ENCODE results near the gene PLAGL2. TPM values are rescaled to one million over a fixed set of nuclear protein-coding genes. Genes with fewer than 3 reads are reported as not detected.

Gene PLAGL2
- total RNA-seq, 2 experiments from 2014 or later, result 9.8 to 40.3 TPM

DNA sequence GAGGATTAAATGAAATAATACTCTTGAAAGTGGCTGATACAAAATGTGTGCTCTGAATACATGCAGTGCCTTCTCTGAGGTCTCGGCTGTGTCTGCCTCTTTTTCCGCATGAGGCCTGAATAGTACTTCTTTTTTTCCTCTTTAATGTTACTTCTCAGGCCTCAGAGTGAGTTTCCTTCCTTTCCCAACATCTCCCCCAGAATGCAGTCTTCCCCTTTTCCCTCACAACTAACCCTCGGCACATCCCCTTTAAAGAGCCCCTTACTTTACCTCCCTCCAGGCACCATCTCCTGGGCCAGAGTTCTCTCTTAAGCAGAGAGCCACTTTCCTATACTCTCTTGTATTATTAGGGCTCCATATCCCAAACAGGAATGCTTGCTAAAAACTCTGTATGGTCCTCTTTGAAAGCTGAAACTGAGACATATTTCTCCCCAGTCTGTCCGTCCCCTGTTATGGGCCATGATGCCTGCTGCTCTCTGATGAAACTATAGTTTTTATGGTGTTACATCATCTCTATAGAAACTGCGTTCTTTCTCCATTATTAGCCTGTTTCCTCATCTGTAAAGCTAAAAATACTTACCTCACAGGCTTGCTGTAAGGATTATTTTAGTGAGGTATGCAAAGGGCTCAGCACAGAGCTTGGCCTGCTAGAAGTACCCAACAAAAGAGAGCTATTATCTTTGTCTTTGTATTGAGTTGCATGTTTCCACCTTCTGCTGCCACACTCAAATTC lies 2.3 kb downstream of the PLAGL2 start:
- Histone ChIP-seq H2AFZ (ENCODE audit: low read length) (no peak overlapping the region), H3K4me3 (ENCODE audit: low read depth, low read length, poor library complexity, severe bottlenecking) (peak overlapping the region; percentile 93), H3K27ac (ENCODE audit: low read depth, low read length, poor library complexity, severe bottlenecking) (peak overlapping the region; percentile 62), H3K9me3 (ENCODE audit: low read length) (no peaks in the 10 kb centered on the region), H4K20me1 (ENCODE audit: insufficient read depth, low read length) (peaks cover 28% of the 10 kb centered on the region; the same call in 1 of the 2 replicates), H3K4me1 (ENCODE audit: insufficient read depth, low read length, poor library complexity, severe bottlenecking) (peaks cover 41% of the 10 kb centered on the region), H3K79me2 (ENCODE audit: insufficient read depth, low read depth, low read length) (peaks cover 91% of the 10 kb centered on the region), H3K36me3 (ENCODE audit: insufficient read depth, low read length) (peaks cover 62% of the 10 kb centered on the region), H3K9me2 (ENCODE audit: insufficient read depth, low read length) (no peaks in the 10 kb centered on the region), H3K4me2 (ENCODE audit: low read length) (peak overlapping the region; percentile 100)
- TSS peak; percentile 60 for BruUV-seq (replicated peaks)
- POLR2A ChIA-PET, result interaction anchor here (0.6 to 1.7 kb wide), 4 partner anchors 80 to 154 kb away, joined by 4 to 7 read pairs (median 4); no protein-coding TSS in a partner anchor
- peak; percentile 49 for DNase-seq (ENCODE audit: low spot score)
- no peak for TF ChIP-seq CTCF (conservative IDR thresholded peaks at IDR 0.05; ENCODE audit: low read length)
- no peak for TF ChIP-seq EZH2phosphoT487 (IDR thresholded peaks at IDR 0.05; ENCODE audit: borderline replicate concordance, low read depth, low read length)
- intact Hi-C loops (cut with micrococcal nuclease; ENCODE audit: unreplicated experiment), result no loop called here
- CTCF ChIA-PET (ENCODE audit: unreplicated experiment), result no interaction called here

GRCh38 chr20:32204205-32205109 lies 3.1 kb downstream of the PLAGL2 start:
- intact Hi-C loops (cut with micrococcal nuclease; ENCODE audit: unreplicated experiment), result no loop called here
- peaks cover 28% of the 10 kb centered on the region; the same call in 1 of the 2 replicates for H4K20me1 ChIP-seq (ENCODE audit: insufficient read depth, low read length)
- peak overlapping the region; percentile 93 for H3K4me3 ChIP-seq (ENCODE audit: low read depth, low read length, poor library complexity, severe bottlenecking)
- no peak overlapping the region for H2AFZ ChIP-seq (ENCODE audit: low read length)
- ChIA-PET CTCF (ENCODE audit: unreplicated experiment) (no interaction called here), POLR2A (interaction anchor here (0.6 to 1.7 kb wide), 4 partner anchors 81 to 155 kb away, joined by 4 to 7 read pairs (median 4); no protein-coding TSS in a partner anchor)
- H3K36me3 ChIP-seq (ENCODE audit: insufficient read depth, low read length), result peaks cover 63% of the 10 kb centered on the region
- H3K79me2 ChIP-seq (ENCODE audit: insufficient read depth, low read depth, low read length), result peaks cover 94% of the 10 kb centered on the region
- DNase-seq (ENCODE audit: low spot score), result no peak
- no peaks in the 10 kb centered on the region for H3K9me3 ChIP-seq (ENCODE audit: low read length)
- no peaks in the 10 kb centered on the region for H3K9me2 ChIP-seq (ENCODE audit: insufficient read depth, low read length)
- TF ChIP-seq EZH2phosphoT487 (IDR thresholded peaks at IDR 0.05; ENCODE audit: borderline replicate concordance, low read depth, low read length), result no peak
- TF ChIP-seq CTCF (conservative IDR thresholded peaks at IDR 0.05; ENCODE audit: low read length), result 0 out of 2 replicates have a peak, but pooled peaks have one; percentile 13
- H3K4me2 ChIP-seq (ENCODE audit: low read length), result peak overlapping the region; percentile 100
- H3K4me1 ChIP-seq (ENCODE audit: insufficient read depth, low read length, poor library complexity, severe bottlenecking), result peaks cover 39% of the 10 kb centered on the region
- no TSS peak for BruUV-seq (replicated peaks)
- H3K27ac ChIP-seq (ENCODE audit: low read depth, low read length, poor library complexity, severe bottlenecking), result peak overlapping the region; percentile 62
